ENCODE measurements around the gene RELN.

GRCh38 chr7:103666326-103666725 is 323.1 kb downstream of the RELN start:
- TF ChIP-seq CTCF (IDR thresholded peaks at IDR 0.05) (no peak), ZFX (IDR thresholded peaks at IDR 0.05; ENCODE audit: borderline replicate concordance) (no peak)

Measured in 22Rv1 (cell line).